ENCODE measurements around the gene FNDC11.
"Not testable (repeated sequence)": the region's sequence is repeated elsewhere in the genome, so short reads cannot be mapped to it uniquely, and the experiment has no call there.

Gene FNDC11

DNA sequence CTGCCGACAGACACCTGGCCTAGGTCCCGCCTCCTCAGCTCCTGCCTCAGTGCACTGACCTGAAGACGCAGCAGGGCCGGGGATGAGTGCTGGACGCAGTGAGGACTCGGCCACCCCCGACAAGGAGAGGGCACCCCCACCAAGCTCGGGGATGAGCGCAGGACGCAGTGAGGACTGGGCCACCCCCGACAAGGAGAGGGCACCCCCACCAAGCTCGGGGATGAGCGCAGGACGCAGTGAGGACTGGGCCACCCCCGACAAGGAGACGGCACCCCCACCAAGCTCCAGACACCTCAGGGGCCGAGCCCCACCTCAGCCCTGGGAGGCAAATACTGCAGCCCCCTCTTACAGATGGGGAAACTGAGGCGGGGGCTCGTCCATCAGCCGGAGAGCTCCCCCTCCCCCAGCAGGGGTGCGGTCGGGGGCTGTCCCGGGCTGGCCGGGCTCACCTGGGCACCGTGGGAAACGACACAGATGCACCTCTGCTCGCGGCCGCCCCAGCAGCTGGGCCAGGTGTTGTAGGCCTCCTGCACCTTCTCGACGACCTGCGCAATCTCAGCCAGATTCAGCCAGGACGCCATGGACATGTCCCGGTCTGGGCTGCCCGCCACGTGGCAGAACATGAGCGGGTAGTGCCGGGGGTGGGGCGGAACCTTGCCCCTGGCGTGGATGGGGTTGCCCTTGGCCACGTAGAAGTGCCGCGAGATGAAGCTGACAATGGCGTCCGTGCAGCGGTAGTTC lies 12.6 kb downstream of the FNDC11 start:
- no peak for DNase-seq (ENCODE audit: low read depth, low spot score)

DNA sequence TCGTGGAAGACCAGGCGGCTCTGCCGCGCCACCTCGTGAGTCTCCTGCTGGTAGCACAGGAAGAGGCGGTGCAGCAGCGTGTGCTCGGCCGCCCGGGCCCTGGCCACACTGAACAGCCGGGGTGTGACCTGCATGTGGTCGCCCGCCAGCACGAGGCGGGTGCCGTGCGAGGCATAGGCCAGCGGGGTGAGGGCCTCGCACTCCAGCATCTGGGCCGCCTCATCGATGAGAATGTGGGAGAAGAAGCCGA lies 13.1 kb downstream of the FNDC11 start:
- no peak for DNase-seq (ENCODE audit: low read depth, low spot score)

GRCh38 chr20:63567386-63568169 lies 13.6 kb downstream of the FNDC11 start:
- DNase-seq (ENCODE audit: low read depth, low spot score), result no peak

DNA sequence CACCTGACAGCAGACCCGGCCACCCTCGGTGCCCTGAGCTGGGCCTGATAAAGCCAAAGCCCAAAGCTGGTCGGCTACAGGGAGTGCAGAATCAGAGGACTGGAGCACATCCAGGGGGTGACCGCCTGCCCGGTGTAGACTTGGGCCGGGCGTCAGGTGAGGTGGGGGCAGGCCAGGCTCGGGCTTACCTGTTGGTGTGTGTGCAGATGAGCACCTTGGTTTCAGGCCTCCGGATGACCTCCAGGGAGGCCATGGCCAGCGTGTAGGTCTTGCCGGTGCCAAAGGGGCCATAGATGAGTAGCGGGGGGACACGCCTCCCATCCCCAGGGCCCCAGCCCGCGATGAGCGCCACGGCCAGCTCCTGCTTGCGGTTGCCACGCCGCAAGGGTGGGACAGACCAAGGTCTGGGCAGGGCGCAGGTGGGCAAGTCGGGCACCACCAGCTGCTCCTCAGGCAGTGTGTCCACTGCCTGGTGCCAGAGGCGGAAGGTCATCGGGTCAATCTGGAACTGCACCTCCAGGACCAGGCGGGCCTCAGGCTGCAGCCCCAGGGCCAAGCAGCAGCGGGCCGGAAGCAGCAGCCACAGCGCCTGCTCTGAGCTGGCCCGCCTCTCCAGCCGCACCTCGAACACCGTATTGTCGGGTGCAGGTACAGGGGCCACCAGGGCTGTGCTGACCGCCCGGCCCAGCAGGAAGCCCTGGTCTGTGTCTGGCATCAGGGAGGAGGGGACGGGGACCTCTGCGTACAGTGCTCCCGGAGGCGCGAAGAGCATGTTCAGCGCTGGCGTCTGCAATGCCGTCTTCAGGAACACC lies 14.4 kb downstream of the FNDC11 start:
- DNase-seq (ENCODE audit: low read depth, low spot score), result no peak

GRCh38 chr20:63568986-63569949 lies 15.3 kb downstream of the FNDC11 start:
- DNase-seq (ENCODE audit: low read depth, low spot score), result no peak

DNA sequence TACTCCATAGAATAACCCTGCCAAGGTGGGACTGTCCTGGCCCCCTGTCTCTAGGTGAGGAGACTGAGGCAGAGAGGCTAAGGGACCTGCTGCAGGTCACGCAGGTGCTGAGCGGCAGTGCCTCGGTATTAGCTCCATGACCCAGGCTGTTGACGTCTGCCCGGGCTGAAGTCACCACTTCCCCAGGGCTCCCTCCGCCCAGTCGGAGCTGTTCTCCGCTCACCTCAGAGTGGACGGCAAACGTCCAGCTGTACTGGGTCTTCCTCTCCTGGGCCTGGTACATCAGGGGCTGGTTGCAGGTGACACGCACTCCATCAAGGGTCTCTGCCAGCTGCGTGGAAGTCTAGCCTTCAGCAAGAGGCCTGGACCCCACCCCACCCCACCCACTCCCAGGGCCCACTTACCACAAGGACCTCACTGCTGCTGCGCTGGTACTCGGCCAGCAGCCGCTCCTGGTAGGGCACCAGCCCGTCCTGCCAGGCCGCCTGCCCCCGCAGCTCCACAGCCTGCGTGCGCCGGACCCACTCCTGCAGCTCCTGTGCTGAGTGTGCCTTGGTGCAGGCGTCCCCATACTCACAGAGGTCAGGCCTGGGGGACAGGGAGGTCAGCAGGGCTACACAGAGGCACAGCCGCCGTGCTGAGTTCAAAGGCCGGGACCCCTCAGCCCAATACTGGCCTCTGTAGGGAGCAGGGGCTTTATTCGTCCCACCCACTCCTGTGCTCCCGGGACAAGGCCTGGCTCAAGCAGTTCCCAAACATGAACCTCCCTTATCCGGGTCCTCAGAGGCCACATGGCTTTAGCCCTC lies 16.5 kb downstream of the FNDC11 start:
- DNase-seq (ENCODE audit: low read depth, low spot score), result no peak

- not testable (repeated sequence) for DNase-seq (ENCODE audit: low read depth, low spot score)
Measured at GRCh38 chr20:63571087-63571478, 17.1 kb downstream of the FNDC11 start.

DNA sequence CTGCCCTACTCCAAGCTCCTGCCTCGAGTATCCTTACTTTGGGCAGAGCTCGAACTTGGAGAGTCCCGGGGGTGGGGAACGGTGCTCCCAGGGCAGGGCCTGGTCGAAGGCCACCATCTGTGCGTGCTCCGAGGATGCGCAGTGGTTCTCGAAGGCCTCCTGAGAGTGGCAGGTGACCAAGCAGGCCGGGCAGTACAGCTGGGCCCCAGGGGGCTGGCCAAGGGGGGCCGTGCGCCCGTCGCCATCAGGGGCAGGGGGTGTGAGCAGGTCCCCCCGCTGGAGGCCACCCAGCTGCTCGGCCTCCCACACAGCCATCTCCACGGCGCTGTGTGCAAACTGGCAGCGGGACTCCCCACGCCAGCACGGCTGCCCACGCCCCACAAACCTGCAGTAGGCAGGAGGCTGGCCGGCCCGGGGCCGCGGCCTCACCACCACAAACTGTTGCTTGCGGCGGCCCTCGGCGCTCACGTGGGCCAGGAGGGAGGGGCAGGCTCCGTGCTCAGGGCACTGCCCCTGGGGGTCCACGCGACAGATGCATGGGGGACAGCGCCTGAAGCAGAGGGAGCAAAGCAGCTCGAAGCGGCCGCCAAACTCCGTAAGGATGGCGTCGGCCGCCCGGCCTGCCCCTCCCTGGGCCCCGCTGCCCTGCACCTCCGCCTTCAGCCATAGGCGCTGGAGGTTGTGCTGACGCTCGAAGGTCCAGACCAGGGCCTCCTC lies 18.3 kb downstream of the FNDC11 start:
- no peak for DNase-seq (ENCODE audit: low read depth, low spot score)

DNA sequence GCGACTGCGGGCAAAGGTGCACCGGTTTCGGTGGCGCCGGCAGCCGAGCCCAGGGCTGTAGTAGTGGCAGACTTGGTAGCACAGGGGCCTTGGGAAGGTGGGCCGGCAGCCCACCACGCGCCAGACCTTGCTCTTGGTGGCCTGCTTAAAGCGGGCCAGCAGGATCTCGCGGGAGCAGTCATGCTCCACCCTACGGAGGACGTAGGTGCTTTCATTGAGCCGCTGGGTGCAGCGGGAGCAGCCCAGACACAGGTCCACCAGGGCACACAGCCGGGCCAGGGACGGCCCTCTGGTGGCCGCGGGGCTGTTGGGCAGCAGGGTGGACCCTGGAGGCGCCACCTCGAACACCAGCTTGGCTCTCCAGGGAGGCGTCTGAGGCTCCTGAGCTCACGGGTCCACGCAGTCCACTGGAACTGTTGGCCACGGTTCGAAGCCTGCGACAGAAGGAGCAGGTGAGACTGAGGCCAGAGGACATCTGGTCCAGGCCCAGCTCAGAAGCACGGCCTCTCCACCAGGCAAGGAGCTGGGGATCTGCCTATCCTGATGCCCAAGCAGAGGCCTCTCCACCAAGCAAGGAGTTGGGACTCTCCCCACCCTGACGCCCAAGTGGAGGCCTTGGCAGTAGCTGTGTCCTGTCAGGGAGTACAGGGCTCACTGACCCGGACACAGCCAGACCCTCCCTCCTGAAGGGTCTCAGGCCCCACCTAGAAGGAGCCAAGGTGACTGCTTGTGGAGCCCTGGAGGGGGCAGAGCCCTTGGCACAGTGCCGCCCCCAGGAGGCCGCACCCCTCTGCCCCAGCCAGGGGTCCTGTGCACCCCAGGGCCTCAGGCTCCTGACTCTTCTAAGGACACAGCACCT lies 19.1 kb downstream of the FNDC11 start:
- DNase-seq (ENCODE audit: low read depth, low spot score), result no peak

- no peak for DNase-seq (ENCODE audit: low read depth, low spot score)
Measured at GRCh38 chr20:63573647-63574131, 19.7 kb downstream of the FNDC11 start.

DNA sequence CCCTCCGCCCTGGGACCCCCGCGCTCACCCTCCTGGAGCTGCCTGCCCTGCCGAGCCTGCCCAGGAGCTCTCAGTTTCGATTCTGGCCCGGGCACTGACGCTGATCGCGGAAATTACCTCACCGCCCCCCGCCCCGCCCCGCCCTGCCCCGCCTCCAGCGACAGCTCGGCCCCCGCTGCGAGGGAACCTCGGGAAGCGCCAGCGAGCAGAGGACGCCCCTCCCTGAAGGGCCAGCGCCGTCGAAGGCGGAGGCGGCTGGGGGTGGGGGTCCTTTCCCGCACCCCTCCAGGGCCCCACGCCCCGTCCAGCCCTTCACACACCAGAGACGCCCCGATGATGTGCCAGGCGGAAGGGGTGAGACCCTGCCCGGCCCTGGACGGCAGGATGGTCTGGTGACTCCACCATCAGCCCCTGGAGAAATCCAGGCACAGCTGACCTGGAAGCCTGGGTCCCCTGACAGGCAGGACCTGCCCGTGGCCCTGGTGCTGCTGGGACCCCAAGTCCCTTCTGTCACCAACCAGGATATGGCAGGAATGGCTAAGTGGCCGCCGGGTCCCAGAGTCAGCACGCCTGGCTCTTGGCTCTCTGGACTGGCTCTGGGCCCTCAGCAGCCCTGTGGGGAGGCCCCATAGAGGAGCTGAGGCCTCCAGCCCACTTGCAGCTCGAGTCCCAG lies 20.3 kb downstream of the FNDC11 start, which contains the start of gene HELZ2:
TSS of gene HELZ2 (minus strand) at position 84 of the 673 bp plus-strand sequence. CDS start 1,854 bp downstream, outside the sequence.
- DNase-seq (ENCODE audit: low read depth, low spot score), result no peak

DNA sequence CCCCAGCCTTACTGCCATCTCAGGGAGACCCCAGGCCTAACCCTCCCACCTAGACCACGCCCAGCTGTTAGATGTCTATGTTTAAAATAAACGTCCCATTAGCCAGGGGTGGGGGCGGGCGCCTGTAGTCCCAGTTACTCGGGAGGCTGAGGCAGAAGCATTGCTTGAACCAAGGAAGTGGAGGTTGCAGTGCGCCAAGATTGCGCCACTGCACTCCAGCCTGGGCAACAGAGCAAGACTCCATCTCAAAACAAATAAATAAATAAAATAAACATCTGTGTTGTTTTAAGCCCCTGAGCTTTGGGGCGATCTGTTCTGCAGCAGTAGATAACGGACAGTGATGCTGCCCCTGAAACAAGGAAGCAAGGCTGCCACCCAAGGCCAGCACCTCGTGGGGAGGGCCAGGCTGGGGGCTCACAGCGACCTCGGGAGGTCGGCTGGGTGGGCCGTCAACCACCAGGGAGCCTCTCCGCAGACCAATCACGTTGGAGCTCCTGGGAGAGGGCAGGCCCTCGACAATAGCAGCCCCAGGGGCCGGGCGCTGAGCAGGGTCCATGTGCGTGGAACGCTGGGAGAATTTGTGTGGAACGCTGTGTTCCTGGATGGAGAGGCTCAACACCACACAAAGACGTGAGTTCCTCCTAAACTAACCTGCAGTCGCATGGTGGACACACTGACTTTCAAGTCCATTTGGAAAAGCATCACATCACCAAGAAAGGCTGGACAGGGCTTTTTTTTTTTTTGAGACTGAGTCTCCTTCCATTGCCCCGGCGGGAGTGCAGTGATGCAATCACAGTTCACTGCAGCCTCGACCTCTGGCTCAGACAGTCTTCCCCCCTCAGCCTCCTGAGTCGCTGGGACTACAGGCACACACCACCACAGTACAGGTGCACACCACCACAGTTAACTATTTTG lies 21.1 kb downstream of the FNDC11 start:
- no peak for DNase-seq (ENCODE audit: low read depth, low spot score)

DNA sequence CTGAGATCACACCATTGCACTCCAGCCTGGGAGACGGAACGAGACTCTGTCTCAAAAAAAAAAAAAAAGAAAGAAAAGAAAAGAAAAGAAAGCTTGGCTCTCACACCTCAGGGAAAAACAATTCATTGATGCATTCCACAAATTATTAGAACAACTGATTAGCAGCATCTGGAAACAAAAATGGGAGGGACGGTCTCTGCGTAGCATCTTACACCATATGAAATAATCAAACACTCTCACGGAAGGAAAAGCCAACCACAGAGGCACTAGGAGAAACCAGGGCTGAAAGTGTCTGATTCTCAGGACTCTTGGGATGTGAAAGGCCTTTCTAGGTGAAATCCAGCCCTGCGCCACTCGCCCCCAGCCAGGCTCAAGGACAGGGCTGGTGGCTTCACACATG lies 22.4 kb downstream of the FNDC11 start:
- DNase-seq (ENCODE audit: low read depth, low spot score), result no peak

GRCh38 chr20:63577317-63577894 lies 23.4 kb downstream of the FNDC11 start:
- DNase-seq (ENCODE audit: low read depth, low spot score), result no peak

DNA sequence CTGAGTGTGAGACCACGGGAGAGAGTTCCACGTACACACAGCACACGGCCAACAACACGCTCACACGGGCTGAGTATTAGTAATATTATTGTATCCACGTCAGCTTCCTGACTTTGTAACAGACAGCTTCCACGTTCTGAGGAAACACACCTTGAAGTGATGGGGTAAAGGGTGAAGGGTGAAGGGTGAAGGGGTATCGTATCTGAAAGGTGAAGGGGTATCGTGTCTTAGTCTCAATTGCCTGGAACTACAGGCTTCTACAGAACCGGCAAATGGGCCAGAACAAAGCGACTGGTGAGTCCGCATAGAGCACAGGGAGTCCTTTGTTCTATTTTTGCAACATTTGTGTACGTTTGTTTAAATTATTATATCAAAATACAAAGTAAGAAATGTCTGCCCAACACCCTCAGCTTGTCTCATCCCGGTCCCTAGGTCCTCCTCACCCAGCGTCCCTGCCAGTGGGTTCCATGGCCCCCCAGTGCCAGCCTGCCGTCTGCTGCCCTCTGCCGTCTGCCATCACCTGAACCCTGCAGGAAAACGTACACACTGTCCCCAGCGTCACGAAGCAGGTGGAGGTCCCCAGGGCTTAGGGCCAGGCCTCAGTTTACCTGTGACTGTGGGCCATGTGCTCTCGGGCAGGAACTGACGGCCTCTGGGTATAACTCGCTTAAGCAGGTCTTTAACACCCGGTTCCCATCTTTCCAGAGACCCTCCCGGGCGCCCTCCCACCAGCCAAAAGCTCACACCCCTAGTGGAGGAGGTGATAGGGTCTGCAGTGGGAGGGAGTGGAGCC lies 24.5 kb downstream of the FNDC11 start:
- DNase-seq (ENCODE audit: low read depth, low spot score), result no peak

Data from activated naive CD8-positive, alpha-beta T cell treated with anti-CD3 and anti-CD28 coated beads, Interleukin-2, amount 50 U/mL, for 16 hours (primary cell).